Breast epithelium (tissue), 3 donors: ENCODE data around the gene DEFB121.

Experiments used
- POLR2A ChIP-seq: fragments of 450-650 bp; IDR thresholded peaks from one replicate; pipeline ENCODE4 v1.6.1; 2016; ENCODE audit warnings: antibody characterized with exemption, mild to moderate bottlenecking, moderate library complexity
- TF ChIP-seq, protein P1 (sequence below), 3 donors: fragments of 450-650 bp; IDR thresholded peaks; one replicate each; pipeline ENCODE4 v1.5.1; 2016 to 2017; ENCODE audit warnings: antibody characterized with exemption in 3 of 3, mild to moderate bottlenecking in 3 of 3, moderate library complexity in 3 of 3

DNA sequence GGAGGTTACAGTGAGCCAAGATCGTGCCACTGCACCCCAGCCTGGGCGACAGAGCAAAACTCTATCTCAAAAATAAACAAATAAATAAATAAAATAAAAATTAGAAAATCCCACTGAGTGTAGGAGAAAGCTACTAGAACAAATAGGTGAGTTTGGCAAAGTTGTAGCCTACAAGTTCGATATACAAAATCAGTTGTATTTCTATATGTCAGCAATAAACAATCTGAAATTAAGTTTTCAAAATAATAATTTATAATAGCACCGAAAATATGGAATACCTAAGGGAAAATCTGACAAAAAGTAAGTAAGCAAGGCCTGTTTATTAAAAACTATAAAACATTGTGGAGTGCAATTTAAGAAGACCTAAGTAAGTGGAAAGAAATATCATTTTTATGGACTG lies 42.7 kb downstream of the DEFB121 start:
- TF ChIP-seq, protein P1, sequence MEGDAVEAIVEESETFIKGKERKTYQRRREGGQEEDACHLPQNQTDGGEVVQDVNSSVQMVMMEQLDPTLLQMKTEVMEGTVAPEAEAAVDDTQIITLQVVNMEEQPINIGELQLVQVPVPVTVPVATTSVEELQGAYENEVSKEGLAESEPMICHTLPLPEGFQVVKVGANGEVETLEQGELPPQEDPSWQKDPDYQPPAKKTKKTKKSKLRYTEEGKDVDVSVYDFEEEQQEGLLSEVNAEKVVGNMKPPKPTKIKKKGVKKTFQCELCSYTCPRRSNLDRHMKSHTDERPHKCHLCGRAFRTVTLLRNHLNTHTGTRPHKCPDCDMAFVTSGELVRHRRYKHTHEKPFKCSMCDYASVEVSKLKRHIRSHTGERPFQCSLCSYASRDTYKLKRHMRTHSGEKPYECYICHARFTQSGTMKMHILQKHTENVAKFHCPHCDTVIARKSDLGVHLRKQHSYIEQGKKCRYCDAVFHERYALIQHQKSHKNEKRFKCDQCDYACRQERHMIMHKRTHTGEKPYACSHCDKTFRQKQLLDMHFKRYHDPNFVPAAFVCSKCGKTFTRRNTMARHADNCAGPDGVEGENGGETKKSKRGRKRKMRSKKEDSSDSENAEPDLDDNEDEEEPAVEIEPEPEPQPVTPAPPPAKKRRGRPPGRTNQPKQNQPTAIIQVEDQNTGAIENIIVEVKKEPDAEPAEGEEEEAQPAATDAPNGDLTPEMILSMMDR (IDR thresholded peaks at IDR 0.05) = no peak
- TF ChIP-seq POLR2A = no peak
